ENCODE results near the gene MAGEA11.

The MAGEA11 gene

GRCh38 chrX:149720021-149720689 is 8.3 kb downstream of the MAGEA11 start (continued):
- TF ChIP-seq PRDM10 (tag by site-specific recombination; IDR thresholded peaks at IDR 0.05) (no peak), ZSCAN16 (tag by site-specific recombination; IDR thresholded peaks at IDR 0.05) (no peak), PRDM2 (tag by site-specific recombination; IDR thresholded peaks at IDR 0.05; ENCODE audit: borderline replicate concordance) (no peak), ZNF580 (tag by site-specific recombination; IDR thresholded peaks at IDR 0.05) (peak; percentile 45; the same call in 1 of the 2 replicates), PRDM1 (tag by site-specific recombination; IDR thresholded peaks at IDR 0.05) (no peak), ZSCAN23 (tag by site-specific recombination; IDR thresholded peaks at IDR 0.05) (peak; percentile 49; the same call in 1 of the 2 replicates), ZNF600 (tag by site-specific recombination; IDR thresholded peaks at IDR 0.05) (no peak), ZNF24 (tag by site-specific recombination; IDR thresholded peaks at IDR 0.05) (peak; percentile 93), PRDM6 (tag by site-specific recombination; IDR thresholded peaks at IDR 0.05) (peak; percentile 88), ZNF707 (tag by site-specific recombination; IDR thresholded peaks at IDR 0.05) (no peak), HOXC10 (CRISPR knock-in tag; IDR thresholded peaks at IDR 0.05) (no peak), ZFHX2 (tag by site-specific recombination; conservative IDR thresholded peaks at IDR 0.05) (no peak), ZNF837 (tag by site-specific recombination; IDR thresholded peaks at IDR 0.05) (no peak), ZNF501 (tag by site-specific recombination; IDR thresholded peaks at IDR 0.05) (0 out of 2 replicates have a peak, but pooled peaks have one; percentile 30), ZEB2 (tag by site-specific recombination; IDR thresholded peaks at IDR 0.05) (peak; percentile 52; the same call in 1 of the 2 replicates), YY2 (tag by site-specific recombination; IDR thresholded peaks at IDR 0.05) (no peak), TRIM28 (IDR thresholded peaks at IDR 0.05; ENCODE audit: borderline replicate concordance, low read length) (peak; percentile 91), ZNF146 (tag by site-specific recombination; IDR thresholded peaks at IDR 0.05) (peak; percentile 47; the same call in 1 of the 2 replicates), ZNF692 (tag by site-specific recombination; IDR thresholded peaks at IDR 0.05) (peak; percentile 39; the same call in 1 of the 2 replicates), ZNF518A (tag by site-specific recombination; conservative IDR thresholded peaks at IDR 0.05; ENCODE audit: low read depth) (0 out of 2 replicates have a peak, but pooled peaks have one; percentile 32), ZBTB8A (tag by site-specific recombination; IDR thresholded peaks at IDR 0.05) (peak; percentile 30; the same call in 1 of the 2 replicates)
